DMS 273 (cell line): ENCODE measurements around the gene KIF23.

Experiments
- DNase-seq: peaks from one replicate; lab custom pipeline; 2025; ENCODE audit not compliant: unreplicated experiment; lab: John Stamatoyannopoulos, UW

Gene KIF23

GRCh38 chr15:69462493-69463181 is 48.5 kb downstream of the KIF23 start:
- DNase-seq, result peak; percentile 97

DNA sequence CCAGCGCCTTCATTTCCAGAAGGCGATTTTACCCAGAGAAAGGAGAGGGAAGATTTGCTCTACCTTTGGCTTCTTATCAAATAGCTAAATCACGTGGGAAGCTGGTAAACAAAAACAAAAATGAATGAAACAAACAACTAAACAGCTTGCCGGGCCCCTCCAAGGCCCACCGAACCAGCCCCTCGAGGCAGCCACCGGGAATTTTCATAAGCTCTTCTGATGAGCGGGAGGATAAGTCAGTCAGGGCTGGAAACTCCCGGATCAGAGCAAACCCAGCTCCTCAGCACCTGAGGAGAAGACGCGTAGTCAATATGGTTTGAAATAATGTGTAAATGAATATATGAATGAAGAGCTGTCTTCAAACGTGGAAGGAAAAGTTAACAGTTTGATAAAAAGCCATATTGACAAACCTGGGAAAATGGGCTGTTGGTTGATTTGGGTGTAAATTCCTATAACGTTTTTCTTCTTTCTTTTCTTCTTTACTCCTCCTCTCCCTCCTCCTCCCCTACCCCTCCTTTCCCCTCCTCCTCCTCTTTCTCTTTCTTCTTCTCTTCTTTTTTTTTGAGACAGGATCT is 49.1 kb downstream of the KIF23 start:
- DNase-seq, result peak; percentile 43

GRCh38 chr15:69465253-69465652 is 51.1 kb downstream of the KIF23 start:
- DNase-seq, result no peak

- DNase-seq, result no peak
These were observed 52.6 kb downstream of the KIF23 start for GRCh38 chr15:69466733-69467132.

- no peak for DNase-seq
These were observed 53.5 kb downstream of the KIF23 start for GRCh38 chr15:69467636-69468035.

DNA sequence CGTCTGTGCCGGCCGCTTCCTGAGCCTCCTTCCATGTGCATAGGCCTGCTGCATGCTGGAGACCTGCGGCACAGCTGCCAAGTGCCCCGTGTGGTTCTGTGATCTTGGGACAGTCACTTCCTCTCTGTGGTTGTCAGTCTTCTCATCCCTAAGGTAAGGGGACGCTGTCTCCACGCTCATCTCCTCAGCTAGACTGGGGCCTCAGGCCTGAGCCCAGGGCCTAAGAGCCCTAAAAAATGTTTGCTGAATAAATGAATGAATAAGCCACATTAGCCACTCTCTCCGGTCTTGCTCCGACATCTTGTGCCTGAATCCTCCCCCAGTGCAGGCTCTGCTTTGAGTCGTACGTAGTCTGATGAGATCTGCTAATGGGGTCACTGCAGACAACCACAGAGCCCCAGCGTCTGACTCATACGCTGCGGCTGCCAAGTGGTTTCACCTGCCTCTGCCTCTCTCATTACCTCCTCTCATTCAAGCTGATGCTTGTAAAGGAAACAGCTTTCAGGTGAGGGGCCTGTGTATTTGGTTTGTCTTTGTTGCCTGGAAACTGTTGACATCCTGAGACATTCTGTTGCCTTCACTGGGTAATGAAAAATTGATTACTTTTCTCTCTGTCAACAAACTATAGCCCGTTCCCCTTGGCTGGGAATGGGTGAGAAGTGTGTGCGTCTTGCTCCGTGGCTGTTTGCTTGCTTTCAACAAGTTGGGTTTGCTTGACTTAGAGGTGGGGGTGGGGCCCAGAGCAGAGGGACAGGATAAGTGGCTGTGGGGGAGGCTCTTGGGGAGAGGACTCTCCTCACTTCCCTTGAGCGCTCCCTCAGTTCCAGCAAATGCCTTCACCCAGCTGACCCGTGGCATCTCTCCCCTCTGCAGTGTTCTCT is 54.3 kb downstream of the KIF23 start:
- no peak for DNase-seq

DNA sequence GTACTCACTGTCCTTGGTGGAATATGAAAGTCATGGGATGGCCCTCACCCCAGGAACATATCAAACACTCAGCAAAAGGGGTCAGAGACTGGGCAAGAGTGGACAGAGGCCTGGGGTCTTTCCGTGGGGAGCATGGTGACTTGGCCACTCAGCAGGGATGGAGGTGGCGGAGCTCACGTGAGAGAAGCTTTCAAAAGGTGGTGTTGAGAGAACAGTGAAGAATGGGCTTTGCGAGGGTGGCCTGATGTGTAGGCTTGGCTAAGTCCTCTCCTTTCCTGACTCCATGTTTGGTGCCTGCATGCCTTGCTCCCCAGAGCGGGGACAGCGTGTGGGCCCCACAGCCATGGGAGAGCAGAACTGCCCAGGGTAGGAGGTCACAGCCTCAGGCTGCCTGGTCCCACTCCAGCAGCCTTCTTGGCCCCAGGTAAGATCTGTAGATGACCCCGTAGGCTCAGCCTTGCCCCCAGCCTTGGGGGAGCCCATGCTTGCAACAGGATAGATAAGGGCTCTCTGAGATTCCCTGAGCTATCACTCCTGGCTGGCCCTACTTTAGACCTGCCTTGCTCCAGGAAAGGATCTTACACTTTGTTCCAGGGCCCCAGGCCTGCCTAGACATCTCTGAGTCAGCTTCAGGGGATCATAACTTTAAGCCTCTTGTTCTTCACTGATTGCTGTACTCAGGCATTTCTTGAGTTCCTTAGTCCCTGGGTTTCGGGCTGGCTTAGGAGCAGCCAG is 55.5 kb downstream of the KIF23 start:
- no peak for DNase-seq

GRCh38 chr15:69472046-69472445 is 57.9 kb downstream of the KIF23 start:
- DNase-seq, result no peak

- no peak for DNase-seq
These were observed 58.4 kb downstream of the KIF23 start for GRCh38 chr15:69472562-69472961.

DNA sequence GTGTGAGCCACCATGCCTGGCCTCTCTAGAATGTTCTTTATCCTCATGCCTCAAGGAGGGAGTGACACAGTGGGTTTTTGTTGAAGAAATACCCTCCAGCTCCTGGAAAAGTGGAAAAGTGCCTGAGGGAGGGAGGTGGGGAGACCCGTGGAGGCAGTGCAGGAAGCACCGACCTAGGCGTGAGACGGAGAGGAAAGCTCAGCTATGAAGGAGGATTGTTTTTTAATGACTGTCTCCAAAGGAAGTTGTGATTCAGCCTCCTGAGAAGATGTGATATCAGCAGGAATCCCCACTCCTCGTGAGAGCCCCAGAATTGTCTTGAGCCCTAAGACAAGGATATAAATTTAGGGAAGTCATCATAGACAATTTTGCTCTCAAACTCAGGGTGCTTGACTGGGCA is 60.1 kb downstream of the KIF23 start:
- DNase-seq, result no peak

- no peak for DNase-seq
These were observed 60.8 kb downstream of the KIF23 start for GRCh38 chr15:69474846-69475455.

DNA sequence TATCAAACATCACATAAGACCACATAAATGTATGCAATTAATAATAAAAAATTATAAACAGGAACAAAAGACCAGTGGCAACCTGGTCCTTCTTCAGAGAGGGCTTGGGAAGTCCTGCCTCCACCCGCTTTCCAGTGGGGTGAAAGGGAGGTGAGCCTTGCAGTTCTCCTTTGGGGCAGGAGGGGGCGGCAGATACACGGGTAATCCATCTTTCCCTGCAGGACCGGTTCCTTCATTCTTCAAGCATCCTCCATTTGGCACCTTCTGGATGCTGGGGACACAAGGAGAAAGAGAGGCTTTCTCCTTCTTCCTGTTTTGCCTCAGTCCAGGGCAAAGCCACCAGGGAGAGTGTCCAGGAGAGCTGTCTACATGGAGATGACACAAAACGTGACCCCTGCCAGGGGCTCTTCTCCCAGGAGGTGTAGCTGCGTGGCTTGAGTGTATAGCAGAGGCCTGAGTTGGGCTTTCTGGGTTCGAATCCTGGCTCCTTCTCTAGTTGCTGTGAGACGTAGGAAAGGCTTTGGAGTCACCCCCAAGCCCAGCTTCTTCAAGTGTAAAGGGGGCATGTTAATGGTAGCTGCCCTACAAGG is 61.7 kb downstream of the KIF23 start:
- peak; percentile 79 for DNase-seq

GRCh38 chr15:69476704-69477473 is 62.7 kb downstream of the KIF23 start:
- no peak for DNase-seq

DNA sequence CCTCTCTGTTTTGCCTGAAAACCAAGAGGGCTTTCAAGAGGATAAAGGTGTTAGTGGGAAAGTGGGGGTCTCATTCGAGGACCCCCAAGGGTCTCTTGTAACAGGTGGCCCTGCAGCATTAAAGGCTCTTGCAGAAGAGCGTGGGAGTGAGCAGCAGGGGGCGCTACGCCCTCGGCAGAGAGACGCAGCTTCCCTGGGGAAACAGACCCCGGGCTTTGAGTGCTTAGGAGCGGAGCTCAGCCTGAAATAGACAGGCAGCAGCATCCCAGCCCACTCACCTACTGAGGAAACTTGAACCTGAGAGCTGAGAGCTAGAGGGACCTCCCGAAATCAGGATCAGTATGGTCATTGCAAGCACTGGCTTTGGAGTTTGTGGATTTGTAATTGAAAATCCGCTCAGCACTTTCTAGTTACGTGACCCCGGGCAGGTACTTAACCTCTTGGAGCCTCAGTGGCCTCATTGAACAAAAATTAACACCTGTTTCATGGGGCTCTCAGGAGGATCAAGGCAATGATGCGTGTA is 64.2 kb downstream of the KIF23 start:
- DNase-seq, result peak; percentile 81

- DNase-seq, result no peak
These were observed 64.9 kb downstream of the KIF23 start for GRCh38 chr15:69479081-69479480.

DNA sequence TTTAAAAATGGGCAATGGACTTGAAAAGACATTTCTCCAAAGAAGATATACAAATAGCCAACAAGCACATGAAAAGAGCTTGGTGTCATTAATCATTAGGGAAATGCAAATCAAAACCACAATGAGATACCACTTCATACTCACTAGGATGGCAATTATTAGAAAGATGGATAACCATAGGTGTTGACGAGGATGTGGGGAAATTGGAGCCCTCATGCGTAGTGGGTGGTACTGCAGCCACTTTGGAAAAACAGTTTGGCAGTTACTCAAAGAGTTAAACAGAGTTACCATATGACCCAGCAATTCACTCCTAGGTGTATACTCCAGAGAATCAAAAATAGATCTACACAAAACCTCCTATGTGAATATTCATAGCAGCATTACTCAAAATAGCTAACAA is 65.8 kb downstream of the KIF23 start:
- DNase-seq, result no peak

DNA sequence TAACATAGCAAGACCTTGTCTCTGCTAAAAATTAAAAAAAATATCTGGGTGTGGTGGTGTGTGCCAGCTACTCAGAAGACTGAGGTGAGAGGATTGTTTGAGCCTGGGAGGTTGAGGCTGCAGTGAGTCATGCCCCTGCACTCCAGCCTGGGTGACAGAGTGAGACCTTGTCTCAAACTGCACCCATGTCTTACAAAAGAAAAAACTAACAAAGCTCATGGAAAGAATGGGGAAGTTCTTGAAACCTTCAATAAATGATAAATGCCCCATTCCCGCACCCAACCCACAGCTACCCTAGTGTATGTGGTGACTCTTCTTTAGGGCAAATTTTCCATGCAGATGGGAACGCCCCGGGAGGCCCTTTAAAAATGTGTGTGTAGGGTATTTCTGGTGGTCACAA is 66.8 kb downstream of the KIF23 start:
- no peak for DNase-seq

DNA sequence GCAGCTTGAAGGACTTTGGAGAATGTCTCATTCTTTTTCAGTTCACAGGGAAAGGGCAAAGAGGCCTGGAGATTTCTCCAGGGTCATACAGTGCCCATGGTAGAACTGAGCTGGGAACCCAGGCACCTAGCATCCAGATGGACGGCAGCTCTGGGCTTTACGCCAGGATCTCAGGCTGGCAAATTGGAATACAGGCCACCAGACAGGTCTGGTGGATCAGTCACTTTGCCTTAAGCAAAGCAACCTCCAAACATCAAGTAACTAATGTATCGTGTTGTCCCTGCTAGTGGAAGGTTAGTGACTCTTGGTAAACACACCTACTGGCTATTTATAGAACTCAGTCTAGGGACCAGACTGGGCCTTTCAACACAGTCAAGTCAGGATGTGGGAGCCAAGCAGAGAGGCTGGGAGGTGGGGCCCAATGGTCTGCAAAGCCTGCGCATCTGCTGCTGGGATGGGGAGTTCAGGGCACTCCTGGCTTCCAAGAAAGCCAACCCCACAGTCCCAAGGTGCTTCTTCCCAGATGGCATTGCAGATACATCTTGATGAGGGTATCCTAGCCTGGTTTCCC is 68.6 kb downstream of the KIF23 start:
- peak; percentile 65 for DNase-seq

GRCh38 chr15:69484837-69485236 is 70.7 kb downstream of the KIF23 start:
- DNase-seq, result no peak
